GM18498 (cell line): ENCODE data around the gene RASSF7.
A peak's percentile ranks its signal among the peaks of the same experiment; 100 is the strongest.
"Not testable (repeated sequence)": the region's sequence is repeated elsewhere in the genome, so short reads cannot be mapped to it uniquely, and the experiment has no call there.

ENCODE experiments used
- ATAC-seq: cut with Tn5 transposase; IDR thresholded peaks from one replicate; pipeline ENCODE4 v1.9.1; 2021; ENCODE audit warnings: mild to moderate bottlenecking, moderate library complexity; ENCODE audit not compliant: unreplicated experiment

RASSF7 gene, protein sequence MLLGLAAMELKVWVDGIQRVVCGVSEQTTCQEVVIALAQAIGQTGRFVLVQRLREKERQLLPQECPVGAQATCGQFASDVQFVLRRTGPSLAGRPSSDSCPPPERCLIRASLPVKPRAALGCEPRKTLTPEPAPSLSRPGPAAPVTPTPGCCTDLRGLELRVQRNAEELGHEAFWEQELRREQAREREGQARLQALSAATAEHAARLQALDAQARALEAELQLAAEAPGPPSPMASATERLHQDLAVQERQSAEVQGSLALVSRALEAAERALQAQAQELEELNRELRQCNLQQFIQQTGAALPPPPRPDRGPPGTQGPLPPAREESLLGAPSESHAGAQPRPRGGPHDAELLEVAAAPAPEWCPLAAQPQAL

DNA sequence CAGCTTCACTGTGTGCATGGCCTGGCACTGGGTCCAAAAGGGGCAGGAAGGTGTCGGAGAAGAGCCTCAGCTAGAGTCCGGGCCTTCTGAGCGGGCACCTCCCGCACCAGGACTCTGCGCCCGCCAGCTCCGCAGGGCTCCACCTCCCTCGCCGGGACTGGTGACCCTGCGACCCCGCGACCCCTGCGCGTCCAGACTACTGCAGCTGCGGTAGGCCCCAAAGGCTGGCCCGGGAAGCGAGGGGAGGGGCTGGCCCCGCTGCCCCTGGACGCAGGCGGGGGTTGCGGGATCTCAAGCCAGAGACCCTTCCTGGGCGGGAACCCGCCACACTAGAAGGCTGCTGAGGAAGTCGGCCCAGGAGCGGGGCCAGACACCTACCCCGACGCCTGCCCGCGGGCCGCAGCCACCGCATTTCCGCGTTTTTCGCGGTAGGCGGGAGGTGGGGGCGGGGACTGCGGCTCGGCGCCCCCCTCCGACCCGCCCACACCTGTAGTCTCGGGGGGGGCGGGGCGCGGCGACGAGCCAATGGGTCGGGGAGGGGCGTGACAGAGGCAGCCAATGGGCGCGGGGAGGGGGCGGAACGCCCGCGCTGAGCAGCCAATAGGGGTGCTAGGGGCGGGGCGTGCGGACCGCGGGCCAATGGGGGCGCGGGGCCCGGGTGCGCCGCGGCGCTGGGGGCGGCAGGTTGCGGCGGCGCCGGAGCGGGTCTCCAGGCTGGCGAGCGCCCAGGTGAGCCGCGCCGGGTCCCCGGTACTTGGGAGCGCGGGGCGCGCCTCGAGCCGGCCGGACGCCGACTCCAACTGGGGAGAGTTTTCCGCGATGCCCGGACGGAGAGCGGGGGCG, at the start of gene RASSF7, which contains the start of gene LMNTD2:
Gene RASSF7 (plus strand): TSS at position 666 of the 843 bp plus-strand sequence. CDS start 799 bp downstream, outside the sequence.
Gene LMNTD2 (minus strand): TSS at position 434 of the 843 bp plus-strand sequence. CDS start 22 bp downstream, at position 412.
- peak; percentile 81 for ATAC-seq

DNA sequence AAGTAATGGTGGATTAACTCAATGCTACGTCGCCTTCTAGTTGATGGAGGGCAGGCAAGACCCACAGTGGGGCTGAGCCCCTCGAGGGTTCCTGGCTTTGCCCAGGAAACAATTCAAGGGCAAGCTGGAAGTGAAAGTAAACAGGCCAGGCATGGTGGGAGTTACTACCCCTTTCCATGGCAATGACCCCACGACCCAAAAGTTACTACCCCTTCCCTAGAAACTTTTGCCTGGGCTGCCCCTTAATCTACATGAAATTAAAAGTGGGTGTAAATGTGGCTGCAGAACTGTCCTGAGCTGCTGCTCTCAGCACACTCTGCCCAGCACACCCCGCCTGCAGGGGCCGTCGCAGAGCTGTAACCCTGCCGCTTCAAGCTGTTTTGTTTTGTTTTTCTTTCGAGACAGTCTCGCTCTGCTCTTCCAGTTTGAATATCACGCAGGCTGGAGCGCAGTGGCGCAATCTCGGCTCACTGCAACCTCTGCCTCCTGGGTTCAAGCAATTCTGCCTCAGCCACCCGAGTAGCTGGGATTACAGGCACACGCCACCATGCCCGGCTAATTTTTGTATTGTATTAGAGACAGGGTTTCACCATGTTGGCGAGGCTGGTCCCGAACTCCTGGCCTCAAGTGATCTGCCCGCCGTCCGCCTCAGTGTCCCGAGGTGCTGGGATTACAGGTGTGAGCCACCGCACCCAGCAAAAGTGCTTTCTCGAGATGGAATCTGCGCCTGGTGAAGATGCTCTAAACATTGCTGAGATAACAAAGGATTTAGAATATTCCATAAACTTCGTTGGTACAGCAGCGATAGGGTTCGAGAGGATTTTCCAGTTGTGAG, 47.8 kb upstream of the RASSF7 start:
- no peak for ATAC-seq

DNA sequence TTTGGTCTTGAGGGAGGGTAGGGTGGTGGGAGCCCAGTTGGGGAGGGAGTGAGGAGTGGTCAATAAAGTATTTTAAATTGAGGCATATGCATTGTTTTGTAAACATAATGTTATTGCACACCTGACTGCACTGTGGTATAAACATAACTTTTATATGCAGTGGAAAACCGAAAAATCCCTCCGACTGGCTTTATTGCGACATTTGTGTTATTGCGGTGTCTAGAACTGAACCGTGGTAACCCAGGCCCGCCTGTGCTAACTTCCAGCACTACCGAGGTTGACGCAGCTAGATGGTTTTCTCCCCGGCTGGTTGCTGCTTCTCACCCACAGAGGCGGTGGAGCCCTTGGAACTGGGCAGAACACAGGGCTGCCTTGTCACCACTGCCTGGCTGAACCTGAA, 46.2 kb upstream of the RASSF7 start:
- no peak for ATAC-seq

GRCh38 chr11:515131-515530, 45.6 kb upstream of the RASSF7 start:
- ATAC-seq, result no peak

DNA sequence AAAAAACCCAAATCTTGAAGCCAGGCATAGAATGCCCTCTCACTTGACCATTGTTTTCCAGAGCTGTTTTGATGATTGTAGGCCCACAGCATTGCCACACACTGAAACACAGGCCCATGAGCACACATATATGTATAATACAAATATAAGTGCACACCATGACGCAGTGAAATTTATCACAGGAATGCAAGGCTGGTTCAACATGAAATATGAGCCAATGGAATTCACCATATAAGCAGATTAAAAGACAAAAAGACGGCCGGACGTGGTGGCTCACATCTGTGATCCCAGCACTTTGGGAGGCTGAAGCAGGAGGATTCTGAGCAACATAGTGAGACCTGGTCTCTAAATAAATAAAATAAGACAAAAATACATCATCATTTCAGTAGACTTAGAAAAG, 44.4 kb upstream of the RASSF7 start:
- ATAC-seq, result no peak

GRCh38 chr11:516918-517685, 43.7 kb upstream of the RASSF7 start:
- not testable (repeated sequence) for ATAC-seq

GRCh38 chr11:518463-519202, 42.1 kb upstream of the RASSF7 start:
- ATAC-seq, result peak; percentile 86

DNA sequence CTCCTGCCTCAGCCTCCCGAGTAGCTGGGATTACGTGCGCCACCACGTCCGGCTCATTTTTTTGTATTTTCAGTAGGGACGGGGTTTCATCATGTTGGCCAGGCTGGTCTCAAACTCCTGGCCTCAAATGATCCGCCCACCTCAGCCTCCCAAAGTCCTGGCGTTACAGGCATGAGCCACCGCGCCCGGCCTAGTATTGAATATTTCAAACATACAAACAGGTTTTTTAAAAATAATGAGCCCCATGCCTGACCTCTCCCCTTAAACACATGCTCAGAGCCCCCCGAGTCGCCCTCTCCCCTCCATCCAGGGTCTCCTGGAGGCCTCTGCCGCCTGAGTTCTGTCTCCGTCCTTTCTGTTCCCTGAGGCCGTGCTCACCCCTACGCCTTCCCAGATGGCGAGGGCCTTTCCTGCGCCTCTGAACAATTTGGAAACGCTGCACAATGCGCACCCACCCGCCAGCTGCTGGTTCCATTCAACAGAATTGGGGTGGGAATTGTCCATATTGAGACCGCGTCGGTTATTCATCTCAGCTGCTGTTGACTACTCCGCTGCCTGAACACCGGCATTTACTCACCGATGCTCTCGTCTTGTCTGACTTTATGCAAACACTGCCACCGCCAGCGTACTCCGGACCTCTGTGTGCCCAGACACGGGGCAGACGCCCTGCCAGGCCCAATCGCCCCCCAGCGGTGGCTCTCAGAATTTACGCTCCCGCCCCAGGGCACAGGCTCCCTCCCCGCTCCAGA, 40.2 kb upstream of the RASSF7 start:
- no peak for ATAC-seq

DNA sequence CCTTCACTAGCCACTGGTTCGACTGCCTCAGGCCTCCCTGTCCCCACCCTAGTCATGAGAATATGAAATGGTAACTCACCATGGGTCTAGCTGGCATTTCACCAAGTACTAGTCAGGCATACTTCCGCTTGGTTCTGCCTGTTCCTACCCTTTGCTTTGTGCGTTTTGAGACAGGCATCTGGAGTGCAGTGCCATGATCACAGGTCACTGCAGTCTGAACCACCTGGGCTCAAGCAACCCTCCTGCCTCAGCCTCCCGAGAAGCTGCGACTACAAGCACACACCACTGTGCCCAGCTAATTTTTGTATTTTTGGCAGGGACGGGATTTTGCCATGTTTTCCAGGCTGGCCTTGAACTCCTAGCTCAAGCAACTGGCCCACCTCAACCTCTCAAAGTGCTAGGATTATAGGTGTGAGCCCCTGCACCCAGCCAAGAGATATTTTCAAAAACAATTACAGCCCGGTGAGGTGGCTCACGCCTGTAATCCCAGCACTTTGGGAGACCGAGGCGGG, 39.5 kb upstream of the RASSF7 start:
- ATAC-seq, result no peak

DNA sequence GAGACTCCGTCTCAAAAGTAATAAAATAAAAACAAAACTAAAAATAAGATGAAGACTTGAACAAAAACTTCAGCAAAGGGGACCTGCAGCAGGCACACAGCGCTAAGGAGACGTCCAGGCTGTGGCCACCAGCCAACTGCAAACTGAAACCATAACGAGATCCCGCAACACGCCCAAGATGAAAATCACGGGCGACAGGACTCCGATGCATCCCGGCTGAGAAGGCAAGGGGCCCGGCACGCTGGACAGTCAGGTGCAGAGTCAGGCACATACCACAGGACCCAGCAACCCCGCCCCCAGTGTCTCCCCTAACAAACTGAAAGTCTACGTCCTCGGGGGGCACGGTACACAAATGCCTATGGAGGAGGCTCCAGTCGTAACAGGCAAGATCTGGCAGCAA, 34.6 kb upstream of the RASSF7 start:
- ATAC-seq, result no peak

DNA sequence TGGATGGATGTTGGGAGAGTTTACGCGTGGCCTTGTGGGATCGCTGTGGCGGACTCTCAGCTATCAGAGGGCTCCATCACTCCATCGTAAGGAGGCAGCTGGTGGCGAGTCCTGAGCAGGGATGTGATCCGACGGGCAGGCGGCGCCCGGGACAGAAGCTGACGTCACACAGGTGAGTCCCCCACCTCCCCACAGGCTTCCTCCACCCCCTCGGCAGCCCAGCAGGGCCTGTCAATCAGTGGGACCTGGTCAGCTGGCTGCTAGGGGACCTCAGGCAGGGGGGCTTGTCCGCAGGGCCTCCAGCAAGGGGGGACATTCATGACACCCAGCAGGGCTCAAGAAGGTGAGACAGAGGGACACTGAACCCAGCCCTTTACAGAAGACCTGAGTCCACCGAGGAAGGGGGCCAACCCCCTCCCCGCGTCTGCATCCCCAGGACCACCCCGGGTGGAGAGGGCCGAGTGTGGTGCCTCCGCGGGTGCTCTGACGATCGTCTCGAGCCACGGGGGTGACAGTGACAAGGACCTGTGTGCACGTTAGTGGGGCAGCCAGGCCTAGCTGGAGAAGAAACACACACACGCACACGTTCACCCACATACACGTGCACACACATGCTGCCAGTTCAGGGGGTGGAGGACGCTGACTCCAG, 32.5 kb upstream of the RASSF7 start:
- no peak for ATAC-seq

GRCh38 chr11:528815-529727, 31.7 kb upstream of the RASSF7 start:
- no peak for ATAC-seq

DNA sequence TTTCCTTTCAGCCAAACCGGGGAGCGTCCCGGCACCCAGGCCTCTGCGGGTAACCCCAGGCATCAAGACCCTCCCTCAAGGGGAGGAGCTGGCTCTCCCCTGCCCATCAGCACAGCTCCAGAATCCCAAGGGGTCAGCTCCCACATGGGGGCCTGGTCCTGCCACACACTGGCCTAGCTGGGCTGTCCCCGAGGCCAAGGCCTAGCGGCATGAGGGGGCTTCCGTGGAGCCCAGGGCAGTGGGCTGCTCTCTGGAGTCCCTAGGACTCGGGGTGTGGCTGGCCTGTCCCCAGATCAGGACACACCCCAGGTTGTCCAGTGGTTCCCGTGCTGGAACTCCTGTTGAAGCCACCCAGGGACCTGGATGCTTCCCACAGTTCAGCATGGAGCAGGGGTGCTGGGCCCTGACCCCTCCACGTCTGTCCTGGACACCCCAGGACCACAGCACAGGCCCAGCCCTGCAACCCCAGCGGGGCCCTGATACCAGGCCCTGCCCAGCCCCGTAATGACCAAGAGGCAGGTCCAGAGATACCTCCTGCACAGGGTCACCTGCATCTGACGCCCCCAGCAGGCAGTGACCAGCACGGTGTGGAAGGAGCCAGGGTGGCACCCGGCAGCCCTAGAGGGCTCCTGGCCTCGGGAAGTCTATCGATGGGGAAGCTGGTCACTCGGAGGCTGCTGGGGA, 30.9 kb upstream of the RASSF7 start:
- no peak for ATAC-seq

DNA sequence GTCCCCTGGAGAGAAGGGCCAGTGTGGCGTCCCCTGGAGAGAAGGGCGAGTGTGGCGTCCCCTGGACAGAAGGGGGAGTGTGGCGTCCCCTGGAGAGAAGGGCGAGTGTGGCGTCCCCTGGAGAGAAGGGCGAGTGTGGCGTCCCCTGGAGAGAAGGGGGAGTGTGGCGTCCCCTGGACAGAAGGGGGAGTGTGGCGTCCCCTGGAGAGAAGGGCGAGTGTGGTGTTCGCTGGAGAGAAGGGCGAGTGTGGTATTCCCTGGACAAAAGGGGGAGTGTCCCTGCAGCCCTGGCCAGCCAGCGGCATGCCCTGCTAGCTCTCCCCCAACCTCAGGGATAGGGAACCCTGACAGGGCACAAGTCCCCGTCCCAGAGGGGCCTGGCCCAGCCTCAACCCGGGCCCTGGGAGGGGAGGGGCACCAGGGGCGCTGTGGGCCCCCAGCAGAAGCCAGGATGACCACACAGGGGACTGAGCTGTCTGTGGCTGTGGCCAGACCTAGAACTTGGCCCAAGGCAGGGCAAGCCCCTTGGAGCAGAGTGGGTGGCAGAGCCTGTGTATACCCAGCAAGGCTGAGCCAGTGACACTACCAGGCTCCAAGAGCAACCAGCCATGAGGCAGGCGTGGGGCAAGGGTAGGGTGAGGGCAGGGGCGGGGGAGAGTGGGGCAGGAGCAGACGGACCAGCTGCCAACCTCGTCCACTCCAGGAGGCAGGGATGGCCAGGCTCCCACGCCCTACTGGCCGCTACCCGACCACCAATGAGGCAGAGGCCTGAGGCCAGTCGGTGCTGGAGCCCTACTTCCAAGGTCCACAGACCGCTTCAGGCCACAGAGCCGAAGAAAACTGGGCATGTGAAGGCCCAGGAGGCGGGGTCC, 29.6 kb upstream of the RASSF7 start:
- no peak for ATAC-seq

- no peak for ATAC-seq
Observed at GRCh38 chr11:531919-532526, 28.7 kb upstream of the RASSF7 start.
